OCI-LY3 (cell line): Measurements from ENCODE around the gene KCNE4.

Experiments
- H2AFZ ChIP-seq: fragments of 200-600, 300-600 bp; shearing (Covaris generic); 2 replicates; pipeline ENCODE4 v1.6.0; 2014; ENCODE audit warnings: antibody characterized with exemption, low read depth, low read length
- H3K27ac ChIP-seq: fragments of 200-600, 300-600 bp; sonication (generic); 2 replicates; pipeline ENCODE4 v1.5.1; 2014; ENCODE audit warnings: mild to moderate bottlenecking, low read length, moderate library complexity, mixed read lengths
- H3K27me3 ChIP-seq: fragments of 200-600, 300-600 bp; sonication (generic); 2 replicates; pipeline ENCODE4 v1.6.1; 2014; ENCODE audit warnings: low read depth, low read length, mixed read lengths
- H3K36me3 ChIP-seq: fragments of 200-600, 300-600 bp; sonication (generic); replicated peaks from 2 replicates; pipeline ENCODE3; 2014; ENCODE audit warnings: low read depth, low read length, mixed read lengths
- H3K4me1 ChIP-seq: fragments of 300-600, 200-600 bp; sonication (generic); 2 replicates; pipeline ENCODE4 v1.6.1; 2014; ENCODE audit warnings: low read length, mixed read lengths
- H3K4me2 ChIP-seq: fragments of 200-600, 300-600 bp; sonication (generic); 2 replicates; pipeline ENCODE4 v1.6.1; 2014; ENCODE audit warnings: low read length, mixed read lengths
- H3K4me3 ChIP-seq: fragments of 300-600, 200-600 bp; sonication (generic); 2 replicates; pipeline ENCODE4 v1.5.1; 2014; ENCODE audit warnings: antibody characterized with exemption, mild to moderate bottlenecking, low read length, moderate library complexity
- H3K79me2 ChIP-seq: fragments of 300-600, 200-600 bp; shearing (Covaris generic); 2 replicates; pipeline ENCODE4 v1.6.1; 2014; ENCODE audit warnings: mild to moderate bottlenecking, low read length, mixed read lengths
- H3K9ac ChIP-seq: fragments of 300-600, 200-600 bp; shearing (Covaris generic); 2 replicates; pipeline ENCODE4 v1.6.0; 2014; ENCODE audit warnings: mild to moderate bottlenecking, low read length, moderate library complexity
- H3K9me3 ChIP-seq: fragments of 200-600, 300-600 bp; shearing (Covaris generic); 2 replicates; pipeline ENCODE4 v1.6.1; 2014; ENCODE audit warnings: low read length, mixed read lengths; ENCODE audit not compliant: insufficient read depth
- H4K20me1 ChIP-seq: fragments of 200-600, 300-600 bp; sonication (generic); 2 replicates; pipeline ENCODE4 v1.6.1; 2016; ENCODE audit warnings: low read length, mixed read lengths; ENCODE audit not compliant: insufficient read depth
- CTCF ChIP-seq: fragments of 200-600, 300-600 bp; sonication (generic); IDR thresholded peaks from 2 replicates; pipeline ENCODE4 v1.5.1; 2014; ENCODE audit warnings: antibody characterized with exemption, low read length, low read depth
- EZH2phosphoT487 ChIP-seq: fragments of 200-600 bp; shearing (Covaris generic); IDR thresholded peaks from 2 replicates; pipeline ENCODE4 v1.6.1; 2018; ENCODE audit warnings: antibody characterized with exemption, mixed run types, low read depth

KCNE4 gene

GRCh38 chr2:223040527-223040926 lies 11.5 kb upstream of the KCNE4 start:
- Histone ChIP-seq H3K27me3 (no peaks in the 10 kb centered on the region), H4K20me1 (no peaks in the 10 kb centered on the region), H3K79me2 (no peaks in the 10 kb centered on the region), H3K36me3 (no peaks in the 10 kb centered on the region), H3K9ac (no peak overlapping the region), H3K9me3 (no peaks in the 10 kb centered on the region), H3K27ac (no peak overlapping the region), H3K4me2 (no peak overlapping the region), H2AFZ (no peak overlapping the region), H3K4me1 (no peaks in the 10 kb centered on the region), H3K4me3 (no peak overlapping the region)
- no peak for TF ChIP-seq EZH2phosphoT487
- no peak for TF ChIP-seq CTCF

GRCh38 chr2:223041527-223042109 lies 10.4 kb upstream of the KCNE4 start:
- no peaks in the 10 kb centered on the region for H3K36me3 ChIP-seq
- no peak for TF ChIP-seq EZH2phosphoT487
- no peaks in the 10 kb centered on the region for H3K4me1 ChIP-seq
- H3K9ac ChIP-seq: no peak overlapping the region
- no peaks in the 10 kb centered on the region for H4K20me1 ChIP-seq
- H3K4me3 ChIP-seq: no peak overlapping the region
- H3K4me2 ChIP-seq: no peak overlapping the region
- no peaks in the 10 kb centered on the region for H3K27me3 ChIP-seq
- no peaks in the 10 kb centered on the region for H3K9me3 ChIP-seq
- H3K27ac ChIP-seq: no peak overlapping the region
- no peak overlapping the region for H2AFZ ChIP-seq
- H3K79me2 ChIP-seq: no peaks in the 10 kb centered on the region

GRCh38 chr2:223042284-223042683 lies 9.7 kb upstream of the KCNE4 start:
- H3K9ac ChIP-seq: no peak overlapping the region
- no peaks in the 10 kb centered on the region for H3K79me2 ChIP-seq
- H3K4me1 ChIP-seq: no peaks in the 10 kb centered on the region
- H3K36me3 ChIP-seq: no peaks in the 10 kb centered on the region
- no peak overlapping the region for H3K4me2 ChIP-seq
- no peaks in the 10 kb centered on the region for H3K27me3 ChIP-seq
- H3K4me3 ChIP-seq: no peak overlapping the region
- no peaks in the 10 kb centered on the region for H3K9me3 ChIP-seq
- H4K20me1 ChIP-seq: no peaks in the 10 kb centered on the region
- no peak overlapping the region for H3K27ac ChIP-seq
- TF ChIP-seq CTCF (no peak), EZH2phosphoT487 (no peak)
- H2AFZ ChIP-seq: no peak overlapping the region

- 0 out of 2 replicates have a peak, but pooled peaks cover 2% of the 10 kb centered on the region for H3K4me1 ChIP-seq
- H3K4me2 ChIP-seq: no peak overlapping the region
- H4K20me1 ChIP-seq: no peaks in the 10 kb centered on the region
- no peaks in the 10 kb centered on the region for H3K9me3 ChIP-seq
- H3K27me3 ChIP-seq: no peaks in the 10 kb centered on the region
- H3K36me3 ChIP-seq: no peaks in the 10 kb centered on the region
- H3K4me3 ChIP-seq: no peak overlapping the region
- no peak overlapping the region for H2AFZ ChIP-seq
- TF ChIP-seq CTCF (no peak), EZH2phosphoT487 (no peak)
- H3K27ac ChIP-seq: no peak overlapping the region
- no peaks in the 10 kb centered on the region for H3K79me2 ChIP-seq
- H3K9ac ChIP-seq: no peak overlapping the region
Measured at GRCh38 chr2:223042704-223043118, 9.3 kb upstream of the KCNE4 start.
